ENCODE results near the gene RASAL2.
"Not testable (repeated sequence)": the region's sequence is repeated elsewhere in the genome, so short reads cannot be mapped to it uniquely, and the experiment has no call there.

RASAL2 gene

DNA sequence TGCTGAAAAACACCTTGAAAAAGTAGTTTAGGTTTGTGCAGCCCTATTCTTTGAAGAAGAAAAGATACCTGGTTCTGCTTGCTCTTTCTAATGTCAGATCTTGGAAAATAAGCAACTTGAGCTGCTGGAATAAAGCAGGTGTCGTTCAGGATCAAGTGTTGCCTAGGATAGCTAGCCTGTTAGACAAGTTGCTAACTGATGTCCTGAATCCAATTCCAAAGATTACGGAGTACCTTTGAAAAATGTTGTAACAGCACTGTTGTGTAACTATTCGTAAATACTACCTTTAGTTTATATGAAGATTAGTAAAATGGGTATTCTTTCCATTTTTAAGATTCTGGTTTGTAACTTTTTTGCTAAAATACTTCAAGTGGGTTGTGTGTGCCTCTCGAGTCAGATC is 251.3 kb downstream of the RASAL2 start:
- no peak for DNase-seq (ENCODE audit: low read depth in 2 of 2)

GRCh38 chr1:178345807-178346206 is 251.9 kb downstream of the RASAL2 start:
- DNase-seq (ENCODE audit: low read depth in 2 of 2): no peak

DNA sequence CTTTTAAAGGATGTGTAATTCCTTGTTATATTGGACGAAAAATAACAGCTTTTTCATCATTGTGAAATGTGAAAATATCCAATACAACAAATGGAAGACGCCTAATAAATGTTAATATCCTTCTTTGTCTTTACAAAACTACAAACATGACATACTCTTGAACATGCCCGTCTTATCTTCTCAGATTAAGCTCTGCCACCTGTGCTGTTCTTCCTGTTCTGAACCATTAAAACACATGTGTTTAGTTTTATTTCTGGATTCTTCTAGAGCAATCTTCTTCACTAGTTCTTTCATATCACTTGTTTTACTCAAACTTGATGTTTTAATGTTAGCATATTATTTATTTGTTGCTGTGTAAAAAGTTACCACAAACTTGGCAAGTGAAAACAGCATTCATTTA is 255.9 kb downstream of the RASAL2 start:
- no peak for DNase-seq (ENCODE audit: low read depth in 2 of 2)

GRCh38 chr1:178351911-178352310 is 258.0 kb downstream of the RASAL2 start:
- DNase-seq (ENCODE audit: low read depth in 2 of 2): not testable (repeated sequence)

- no peak for DNase-seq (ENCODE audit: low read depth in 2 of 2)
Measured at GRCh38 chr1:178352790-178353416, 259.0 kb downstream of the RASAL2 start.

DNA sequence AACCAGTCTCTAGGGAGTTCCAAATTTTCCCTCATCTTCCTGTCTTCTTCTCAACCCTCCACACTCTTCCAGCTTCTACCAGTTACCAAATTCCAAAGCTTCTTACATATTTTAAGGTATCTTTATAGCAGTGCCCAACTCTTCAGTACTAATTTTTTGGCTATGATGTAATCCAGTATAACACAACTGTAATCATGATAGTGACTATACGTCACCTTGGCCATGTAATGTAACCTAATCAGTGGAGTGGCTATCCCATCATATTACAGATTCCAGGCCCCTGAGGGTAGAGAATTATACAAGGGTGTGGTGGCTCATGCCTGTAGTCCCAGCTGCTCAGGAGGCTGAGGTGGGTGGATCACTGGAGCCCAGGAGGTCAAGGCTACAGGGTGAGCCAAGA is 259.6 kb downstream of the RASAL2 start:
- DNase-seq (ENCODE audit: low read depth in 2 of 2): no peak

DNA sequence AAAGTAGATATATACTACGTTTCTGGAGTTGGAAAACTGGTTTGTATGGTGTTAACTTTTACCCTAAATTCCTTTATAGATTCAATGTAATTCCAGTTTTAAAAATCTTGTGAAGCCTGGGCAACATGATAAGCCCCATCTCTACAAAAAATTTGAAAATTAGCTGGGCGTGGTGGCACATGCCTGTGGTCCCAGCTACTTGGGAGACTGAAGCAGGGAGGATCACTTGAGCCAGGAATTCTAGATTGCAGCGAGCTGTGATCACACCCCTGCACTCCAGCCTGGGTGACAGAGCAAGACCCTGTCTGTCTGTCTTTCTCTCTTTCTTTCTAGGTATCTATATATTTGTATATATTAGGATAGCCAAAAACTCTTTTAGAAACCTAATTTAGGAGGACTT is 260.9 kb downstream of the RASAL2 start:
- no peak for DNase-seq (ENCODE audit: low read depth in 2 of 2)

DNA sequence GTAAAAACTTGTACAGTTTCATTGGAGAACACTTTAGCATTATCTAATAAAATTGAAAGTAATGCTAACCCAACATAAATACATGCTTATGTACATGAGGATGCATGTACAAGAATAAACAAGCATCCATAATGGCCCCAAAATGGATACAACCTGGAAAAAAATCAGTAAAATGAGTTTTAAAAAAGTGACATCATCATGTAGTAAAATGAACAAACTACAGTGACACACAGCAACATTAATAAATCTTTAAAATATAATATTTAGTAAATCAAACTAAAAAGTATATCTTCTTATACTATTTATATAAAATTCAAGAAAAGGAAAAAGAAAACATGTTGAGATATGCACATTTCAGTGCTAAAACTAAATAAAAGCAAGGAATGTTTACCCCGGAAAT is 262.4 kb downstream of the RASAL2 start:
- no peak for DNase-seq (ENCODE audit: low read depth in 2 of 2)

- no peak for DNase-seq (ENCODE audit: low read depth in 2 of 2)
Measured at GRCh38 chr1:178358456-178358855, 264.6 kb downstream of the RASAL2 start.

DNA sequence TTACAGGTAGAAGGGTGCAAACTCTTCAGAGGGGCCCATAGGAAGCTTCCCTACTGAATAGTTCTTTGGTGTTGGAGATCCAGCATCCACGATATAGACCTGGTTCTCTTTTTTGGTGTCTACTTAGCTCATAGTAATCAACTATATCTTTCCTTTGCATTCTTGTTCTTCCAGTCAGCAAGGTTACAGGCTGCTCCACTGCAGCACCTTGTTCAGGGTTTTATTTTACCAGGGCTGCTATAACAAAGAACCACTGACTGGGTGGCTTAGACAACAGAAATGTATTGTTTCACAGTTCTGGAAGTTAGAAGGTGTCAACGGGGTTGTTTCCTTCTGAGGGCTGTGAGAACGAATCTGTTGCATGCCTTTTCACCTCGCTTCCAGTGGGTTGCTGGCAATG is 266.5 kb downstream of the RASAL2 start:
- DNase-seq (ENCODE audit: low read depth in 2 of 2): no peak

DNA sequence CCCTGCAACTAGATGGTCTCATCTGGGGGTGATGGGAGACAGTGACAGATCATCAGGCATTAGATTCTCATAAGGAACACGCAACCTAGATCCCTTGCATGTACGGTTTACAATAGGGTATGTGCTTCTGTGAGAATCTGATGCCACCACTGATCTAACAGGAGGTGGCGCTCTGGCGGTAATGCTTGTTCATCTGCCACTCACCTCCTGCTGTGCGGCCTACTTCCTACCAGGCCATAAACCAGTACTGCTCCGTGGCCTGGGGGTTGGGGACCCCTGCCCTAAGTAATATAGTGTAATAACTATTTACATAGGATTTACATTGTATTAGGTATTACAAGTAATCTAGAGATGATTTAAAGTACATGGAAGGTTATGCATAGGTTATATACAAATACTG is 267.9 kb downstream of the RASAL2 start:
- DNase-seq (ENCODE audit: low read depth in 2 of 2): no peak

- no peak for DNase-seq (ENCODE audit: low read depth in 2 of 2)
Measured at GRCh38 chr1:178362747-178363146, 268.8 kb downstream of the RASAL2 start.

- DNase-seq (ENCODE audit: low read depth in 2 of 2): no peak
Measured at GRCh38 chr1:178364782-178365181, 270.9 kb downstream of the RASAL2 start.

GRCh38 chr1:178367151-178367550 is 273.2 kb downstream of the RASAL2 start:
- no peak for DNase-seq (ENCODE audit: low read depth in 2 of 2)

- no peak for DNase-seq (ENCODE audit: low read depth in 2 of 2)
Measured at GRCh38 chr1:178368208-178368607, 274.3 kb downstream of the RASAL2 start.

DNA sequence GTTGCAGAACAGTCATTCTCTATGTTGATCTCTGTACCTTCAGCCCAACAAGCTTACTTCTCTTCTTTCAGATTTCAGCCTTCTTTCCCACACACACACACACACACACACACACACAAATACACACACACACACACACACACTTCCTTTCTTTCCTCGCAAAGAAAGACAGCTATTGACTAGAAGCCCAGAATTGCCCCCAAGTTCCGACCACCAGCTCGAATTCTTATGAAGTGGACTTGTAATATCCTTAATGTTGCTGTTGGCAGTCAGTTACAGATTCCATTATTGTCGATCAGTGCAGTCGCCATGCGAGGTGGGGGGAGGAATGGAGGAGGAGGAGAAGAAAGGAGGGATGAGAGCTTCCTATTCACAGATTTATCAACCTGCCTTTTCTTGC is 277.3 kb downstream of the RASAL2 start:
- no peak for DNase-seq (ENCODE audit: low read depth in 2 of 2)

DNA sequence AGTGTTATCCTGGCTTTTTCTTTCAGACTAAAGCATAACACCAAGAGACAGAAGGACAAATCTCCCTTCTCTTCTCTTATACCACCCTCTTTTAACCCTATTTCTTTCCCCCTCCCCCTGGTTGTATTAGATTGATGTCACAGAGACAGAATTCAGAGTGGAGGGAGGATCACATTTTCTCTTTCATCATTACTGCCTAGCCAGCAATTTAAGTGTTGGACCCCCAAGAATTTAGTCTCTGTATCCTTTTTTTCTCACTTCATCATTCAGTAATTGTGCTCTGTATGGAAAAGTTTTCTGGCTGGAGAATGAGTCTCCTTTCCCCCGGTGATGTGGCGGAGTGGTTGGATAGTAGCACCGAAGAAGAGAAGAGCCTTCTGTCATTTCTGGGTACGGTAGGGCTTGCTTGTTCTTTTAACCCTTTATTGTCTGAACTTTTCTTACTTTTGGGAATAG is 278.1 kb downstream of the RASAL2 start:
- no peak for DNase-seq (ENCODE audit: low read depth in 2 of 2)

DNA sequence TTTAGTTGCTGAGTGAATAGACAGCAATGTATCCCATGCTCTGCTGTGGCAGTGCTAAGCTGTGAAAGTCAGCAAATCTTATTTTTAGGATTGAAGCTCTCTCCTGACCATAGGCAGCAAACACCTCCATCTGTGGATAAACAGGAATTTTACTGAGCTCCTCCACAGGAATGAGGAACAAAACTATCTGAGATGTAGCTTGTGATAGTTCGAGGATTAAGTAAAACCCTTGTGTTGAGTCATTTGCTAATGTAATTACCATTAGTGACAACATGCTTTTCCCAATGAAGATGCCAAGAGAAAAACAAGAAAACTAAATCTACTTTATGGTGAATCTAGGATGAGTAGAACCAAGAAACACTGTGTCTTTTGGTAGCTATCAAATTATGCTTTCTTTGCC is 280.1 kb downstream of the RASAL2 start:
- no peak for DNase-seq (ENCODE audit: low read depth in 2 of 2)

GRCh38 chr1:178376008-178376407 is 282.1 kb downstream of the RASAL2 start:
- DNase-seq (ENCODE audit: low read depth in 2 of 2): no peak

GRCh38 chr1:178379807-178380206 is 285.9 kb downstream of the RASAL2 start:
- DNase-seq (ENCODE audit: low read depth in 2 of 2): no peak

- DNase-seq (ENCODE audit: low read depth in 2 of 2): no peak
Measured at GRCh38 chr1:178382372-178382771, 288.5 kb downstream of the RASAL2 start.

DNA sequence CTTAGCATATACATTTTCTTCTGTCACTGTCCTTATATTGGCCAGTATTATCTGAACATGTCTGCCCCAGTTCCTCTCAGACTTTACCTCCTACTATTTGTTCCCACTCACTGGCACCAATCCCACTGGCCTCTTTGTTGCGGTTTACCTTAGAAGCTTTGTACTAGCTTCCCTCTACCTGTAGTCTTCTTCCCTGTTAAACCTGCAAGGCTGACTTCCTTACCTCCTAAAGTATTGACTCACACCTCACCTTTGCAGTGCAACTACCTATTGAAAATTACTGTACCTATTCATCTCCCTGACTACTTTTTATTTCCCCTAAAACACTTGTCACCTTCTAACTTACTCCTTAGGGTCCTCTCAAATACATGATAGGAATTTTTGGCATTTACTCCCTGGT is 291.8 kb downstream of the RASAL2 start:
- no peak for DNase-seq (ENCODE audit: low read depth in 2 of 2)

DNA sequence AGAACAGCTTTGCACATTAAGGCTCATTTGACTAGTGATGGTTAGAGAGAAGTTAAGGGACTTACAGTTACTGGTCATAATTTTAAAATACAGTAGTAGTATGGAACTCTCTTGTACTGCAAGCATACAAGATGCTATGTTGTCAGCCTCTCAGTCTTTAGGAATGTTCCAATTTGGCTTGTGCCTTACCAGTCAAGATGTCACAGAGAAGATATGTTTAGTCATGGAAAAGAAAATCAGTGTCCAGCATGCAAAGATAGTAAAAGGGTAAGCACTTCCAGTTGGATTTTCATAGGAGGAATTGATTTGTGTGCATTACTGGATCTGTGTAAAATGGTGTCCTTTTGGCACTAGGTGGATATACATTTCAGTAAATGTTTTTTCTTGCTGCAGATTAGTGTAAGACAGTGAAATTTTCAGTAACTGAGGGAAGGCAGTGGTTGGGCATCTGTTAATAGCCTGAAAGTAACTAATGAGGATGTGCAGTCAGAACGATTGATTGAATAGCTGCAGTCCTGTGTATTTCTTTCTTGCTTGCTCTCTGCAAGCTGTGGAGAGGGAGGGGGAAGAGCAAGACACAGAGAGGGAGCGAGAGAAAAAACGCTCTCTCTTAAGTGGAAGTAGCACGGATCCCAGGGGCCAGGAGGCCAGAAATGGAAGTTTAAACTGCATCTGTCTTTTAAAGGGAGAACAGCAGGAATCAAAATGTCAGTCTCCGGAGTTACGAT is 294.7 kb downstream of the RASAL2 start:
- DNase-seq (ENCODE audit: low read depth in 2 of 2): no peak

DNA sequence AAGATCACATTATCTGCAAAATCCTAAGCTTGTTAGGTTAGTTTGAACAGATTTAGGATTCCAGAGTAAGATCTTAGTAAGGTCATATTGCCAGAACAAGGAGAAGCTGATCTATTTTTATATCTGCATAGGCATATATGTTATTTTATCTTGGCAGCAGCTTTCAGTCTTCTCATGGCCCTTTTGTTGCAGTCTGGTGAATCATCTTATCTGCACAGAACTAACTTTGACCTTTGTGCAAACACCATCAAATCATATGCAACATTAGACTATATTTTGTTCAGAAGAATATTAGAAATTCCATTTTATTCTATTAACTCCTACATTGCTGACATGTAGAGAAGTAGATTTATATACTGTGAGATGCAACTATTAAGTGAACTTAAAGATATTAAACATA is 295.5 kb downstream of the RASAL2 start:
- no peak for DNase-seq (ENCODE audit: low read depth in 2 of 2)
